Endothelial cell (in vitro differentiated cells): ENCODE results near the gene NCAPD2. TPM values are rescaled to one million over a fixed set of nuclear protein-coding genes. Genes with fewer than 3 reads are reported as not detected.
"Not testable (repeated sequence)": the region's sequence is repeated elsewhere in the genome, so short reads cannot be mapped to it uniquely, and the experiment has no call there.

Source experiments
- DNase-seq: peaks from one replicate; pipeline ENCODE4 v3.0.0; 2021; ENCODE audit warnings: low spot score
- H3K27ac Mint-ChIP-seq: one replicate; pipeline ENCODE4 v1.8.0; 2021; ENCODE audit warnings: mixed read lengths, inconsistent platforms; ENCODE audit not compliant: unreplicated experiment
- H3K27me3 Mint-ChIP-seq: one replicate; pipeline ENCODE4 v1.8.0; 2021; ENCODE audit warnings: mild to moderate bottlenecking, moderate library complexity, mixed read lengths, inconsistent platforms; ENCODE audit not compliant: unreplicated experiment
- H3K36me3 Mint-ChIP-seq: one replicate; pipeline ENCODE4 v1.8.0; 2021; ENCODE audit warnings: mild to moderate bottlenecking, low read depth, mixed read lengths, inconsistent platforms; ENCODE audit not compliant: unreplicated experiment
- H3K4me1 Mint-ChIP-seq: one replicate; pipeline ENCODE4 v1.8.0; 2021; ENCODE audit warnings: mild to moderate bottlenecking, mixed read lengths, inconsistent platforms; ENCODE audit not compliant: unreplicated experiment
- H3K4me3 Mint-ChIP-seq: one replicate; pipeline ENCODE4 v1.8.0; 2021; ENCODE audit warnings: mild to moderate bottlenecking, mixed read lengths, inconsistent platforms; ENCODE audit not compliant: unreplicated experiment
- H3K9me3 Mint-ChIP-seq: one replicate; pipeline ENCODE4 v1.8.0; 2021; ENCODE audit warnings: mixed read lengths, inconsistent platforms; ENCODE audit not compliant: unreplicated experiment
- total RNA-seq: library from RNA; stranded (reverse); fragmentation: NEBNext Ultra II Directional; extraction: Animal tissue kit (Norgen Biotek cat#: 25700); gene quantifications from one replicate; pipeline ENCODE4 v1.2.1, GENCODE V29; 2021; ENCODE audit not compliant: unreplicated experiment
- TF ChIP-seq, protein P1 (sequence below): fragments of 200-600 bp; sonication (generic); IDR thresholded peaks from one replicate; pipeline ENCODE4 v1.5.0; 2021; ENCODE audit warnings: antibody characterized with exemption; ENCODE audit not compliant: unreplicated experiment

NCAPD2 gene
- total RNA-seq, 1 donor from 2014 or later: 25.3 TPM

DNA sequence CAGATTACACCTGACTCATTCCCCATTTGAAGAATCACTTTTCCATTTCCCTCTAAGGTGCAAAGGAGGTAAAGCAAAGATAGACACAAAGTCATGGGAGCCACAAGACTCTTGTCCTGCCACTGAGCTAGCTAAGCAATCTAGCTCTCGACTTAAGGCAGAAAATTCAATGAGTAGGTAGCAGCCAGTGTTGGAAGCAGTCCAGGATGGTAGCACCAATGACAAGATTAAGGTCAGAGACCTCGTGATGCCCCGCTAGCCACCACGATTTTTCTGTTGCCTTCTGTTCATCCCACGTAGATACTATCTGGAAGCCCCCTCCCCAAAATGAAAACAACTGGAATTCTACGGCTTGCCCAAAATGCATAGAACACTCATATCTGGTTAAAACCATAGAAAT, 24.8 kb upstream of the NCAPD2 start:
- TF ChIP-seq, protein P1, sequence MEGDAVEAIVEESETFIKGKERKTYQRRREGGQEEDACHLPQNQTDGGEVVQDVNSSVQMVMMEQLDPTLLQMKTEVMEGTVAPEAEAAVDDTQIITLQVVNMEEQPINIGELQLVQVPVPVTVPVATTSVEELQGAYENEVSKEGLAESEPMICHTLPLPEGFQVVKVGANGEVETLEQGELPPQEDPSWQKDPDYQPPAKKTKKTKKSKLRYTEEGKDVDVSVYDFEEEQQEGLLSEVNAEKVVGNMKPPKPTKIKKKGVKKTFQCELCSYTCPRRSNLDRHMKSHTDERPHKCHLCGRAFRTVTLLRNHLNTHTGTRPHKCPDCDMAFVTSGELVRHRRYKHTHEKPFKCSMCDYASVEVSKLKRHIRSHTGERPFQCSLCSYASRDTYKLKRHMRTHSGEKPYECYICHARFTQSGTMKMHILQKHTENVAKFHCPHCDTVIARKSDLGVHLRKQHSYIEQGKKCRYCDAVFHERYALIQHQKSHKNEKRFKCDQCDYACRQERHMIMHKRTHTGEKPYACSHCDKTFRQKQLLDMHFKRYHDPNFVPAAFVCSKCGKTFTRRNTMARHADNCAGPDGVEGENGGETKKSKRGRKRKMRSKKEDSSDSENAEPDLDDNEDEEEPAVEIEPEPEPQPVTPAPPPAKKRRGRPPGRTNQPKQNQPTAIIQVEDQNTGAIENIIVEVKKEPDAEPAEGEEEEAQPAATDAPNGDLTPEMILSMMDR: no peak
- Mint-ChIP-seq H3K4me3 (no peak overlapping the region), H3K4me1 (peaks cover 13% of the 10 kb centered on the region), H3K27ac (no peak overlapping the region), H3K9me3 (no peaks in the 10 kb centered on the region), H3K36me3 (peaks cover 15% of the 10 kb centered on the region), H3K27me3 (peaks cover 3% of the 10 kb centered on the region)
- DNase-seq: no peak

DNA sequence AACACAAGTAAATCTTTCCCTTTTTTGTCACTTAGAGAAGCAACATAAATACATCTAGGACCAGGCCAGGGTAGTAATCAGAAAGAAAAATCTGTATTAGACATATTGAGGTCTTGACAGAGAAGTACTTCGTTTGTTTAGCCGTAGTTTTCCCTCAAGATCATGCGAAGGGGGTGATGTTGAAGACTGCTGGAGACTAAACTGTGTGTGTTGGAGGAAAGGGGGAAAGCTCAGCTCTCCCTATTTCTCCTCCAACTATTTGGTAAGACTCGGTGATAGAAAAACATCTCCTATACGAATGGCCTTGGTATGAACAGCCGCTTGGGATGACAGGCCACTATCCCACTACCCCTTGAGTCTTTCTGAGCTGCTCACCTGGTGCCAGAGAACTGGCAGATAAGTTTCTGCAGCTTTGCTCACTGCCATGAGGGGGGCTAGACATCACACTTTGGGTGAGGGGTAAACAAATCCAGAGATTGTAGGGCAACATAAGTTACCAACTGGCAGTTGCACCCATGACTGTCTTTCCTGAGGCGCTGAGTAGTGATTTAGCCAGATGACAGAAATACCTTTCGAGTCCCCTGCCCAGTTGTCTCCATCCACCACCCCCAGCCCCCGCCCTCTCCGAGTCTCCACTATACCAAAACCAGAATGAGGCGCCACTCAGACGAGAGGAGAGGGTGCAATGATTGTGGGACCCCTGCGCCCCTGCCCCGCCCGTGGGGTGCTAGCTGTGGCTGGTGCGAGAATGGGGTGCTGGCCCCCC, 24.1 kb upstream of the NCAPD2 start:
- H3K4me3 Mint-ChIP-seq: peak overlapping the region; percentile 89
- DNase-seq: no peak
- no peak overlapping the region for H3K27ac Mint-ChIP-seq
- H3K9me3 Mint-ChIP-seq: no peaks in the 10 kb centered on the region
- peaks cover 6% of the 10 kb centered on the region for H3K4me1 Mint-ChIP-seq
- H3K27me3 Mint-ChIP-seq: peaks cover 4% of the 10 kb centered on the region
- H3K36me3 Mint-ChIP-seq: peaks cover 11% of the 10 kb centered on the region
- TF ChIP-seq, protein P1: no peak

DNA sequence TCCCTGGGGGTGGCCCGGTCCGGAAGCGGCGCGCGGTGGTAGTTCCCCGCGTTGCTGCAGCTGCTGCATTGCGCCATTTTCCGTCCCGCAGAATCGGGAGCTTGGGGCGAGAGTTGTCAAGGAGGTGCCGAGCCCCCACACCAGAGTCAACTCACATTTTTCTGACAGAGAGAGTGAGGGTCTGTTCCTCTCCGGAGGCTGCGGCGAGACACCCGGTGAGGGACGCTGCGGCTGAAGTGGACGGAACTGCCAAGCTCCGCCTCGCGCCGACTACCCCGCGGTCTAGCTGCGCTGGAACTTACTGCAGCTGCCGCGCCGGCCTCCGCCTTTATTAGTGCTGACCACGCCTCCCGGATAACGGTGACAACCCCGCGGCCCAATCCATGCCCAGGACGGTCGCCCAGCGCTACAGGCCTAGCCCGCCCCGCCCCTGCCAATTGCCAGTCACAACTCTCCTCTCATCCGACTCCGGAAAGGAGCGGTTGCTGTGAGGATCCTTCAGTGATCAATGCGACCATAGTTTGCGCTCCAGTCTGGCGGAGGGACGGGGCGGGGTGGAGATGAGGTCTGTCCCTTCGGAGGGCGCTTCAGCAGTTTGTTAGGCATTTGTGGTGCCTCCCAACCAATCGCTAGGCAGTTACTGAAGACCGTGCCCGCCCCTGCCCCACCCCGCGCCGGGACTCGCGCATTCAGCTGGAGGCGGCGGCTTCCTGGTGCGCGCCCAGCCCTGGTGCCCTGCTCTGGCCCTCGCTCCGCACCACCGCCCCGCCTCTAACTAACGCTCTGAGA, 23.3 kb upstream of the NCAPD2 start, which contains the start of gene VAMP1:
Gene VAMP1, minus strand, starts transcription at position 303 of the 789 bp plus-strand sequence. Its CDS starts 146 bp downstream, at position 157.
- Mint-ChIP-seq H3K4me1 (peaks cover 6% of the 10 kb centered on the region), H3K4me3 (peak within 1 kb of the TSS; percentile 89), H3K27ac (peak within 1 kb of the TSS; percentile 86), H3K27me3 (peaks cover 4% of the 10 kb centered on the region), H3K36me3 (peaks cover 11% of the 10 kb centered on the region), H3K9me3 (no peaks in the 10 kb centered on the region)
- TF ChIP-seq, protein P1: no peak
- DNase-seq: peak; percentile 96

DNA sequence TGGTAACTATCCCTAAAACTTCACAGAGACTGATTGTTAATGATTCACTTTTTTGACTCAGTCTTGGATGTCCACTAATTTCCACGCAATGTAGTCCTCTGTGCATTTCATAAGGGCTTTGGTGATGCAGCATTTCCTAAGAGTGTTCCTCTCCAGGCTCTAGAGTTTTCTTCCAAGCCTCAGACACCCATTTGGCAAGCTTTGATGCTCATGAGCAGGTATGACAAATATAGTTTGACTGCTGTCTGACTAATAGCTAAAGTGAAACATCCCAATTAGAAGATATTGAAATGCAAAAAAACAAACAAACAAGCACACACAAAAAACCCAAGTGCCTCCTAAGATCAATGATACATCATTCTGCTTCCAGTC, 21.9 kb upstream of the NCAPD2 start:
- peaks cover 6% of the 10 kb centered on the region for H3K27me3 Mint-ChIP-seq
- TF ChIP-seq, protein P1: no peak
- DNase-seq: no peak
- H3K9me3 Mint-ChIP-seq: no peaks in the 10 kb centered on the region
- no peak overlapping the region for H3K4me3 Mint-ChIP-seq
- H3K36me3 Mint-ChIP-seq: peaks cover 8% of the 10 kb centered on the region
- H3K27ac Mint-ChIP-seq: no peak overlapping the region
- peaks cover 6% of the 10 kb centered on the region for H3K4me1 Mint-ChIP-seq

DNA sequence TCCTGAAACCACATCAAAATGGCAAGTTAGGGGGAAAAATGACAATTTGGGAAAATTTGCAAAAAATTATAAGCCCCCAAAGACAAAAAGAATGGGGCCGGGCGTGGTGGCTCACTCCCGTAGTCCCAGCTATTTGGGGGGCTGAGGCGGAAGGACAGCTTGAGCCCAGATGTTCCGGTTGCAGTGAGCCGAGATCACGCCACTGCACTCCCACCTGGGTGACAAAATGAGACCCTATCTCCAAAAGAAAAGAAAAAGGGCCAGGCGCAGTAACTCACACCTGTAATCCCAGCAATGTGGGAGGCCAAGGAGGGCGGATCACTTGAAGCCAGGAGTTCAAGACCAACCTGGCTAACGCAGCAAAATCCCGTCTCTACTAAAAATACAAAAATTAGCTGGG, 21.4 kb upstream of the NCAPD2 start:
- H3K9me3 Mint-ChIP-seq: no peaks in the 10 kb centered on the region
- peaks cover 6% of the 10 kb centered on the region for H3K4me1 Mint-ChIP-seq
- H3K27me3 Mint-ChIP-seq: peaks cover 6% of the 10 kb centered on the region
- no peak overlapping the region for H3K27ac Mint-ChIP-seq
- no peak overlapping the region for H3K4me3 Mint-ChIP-seq
- peaks cover 5% of the 10 kb centered on the region for H3K36me3 Mint-ChIP-seq
- TF ChIP-seq, protein P1: no peak
- DNase-seq: no peak

DNA sequence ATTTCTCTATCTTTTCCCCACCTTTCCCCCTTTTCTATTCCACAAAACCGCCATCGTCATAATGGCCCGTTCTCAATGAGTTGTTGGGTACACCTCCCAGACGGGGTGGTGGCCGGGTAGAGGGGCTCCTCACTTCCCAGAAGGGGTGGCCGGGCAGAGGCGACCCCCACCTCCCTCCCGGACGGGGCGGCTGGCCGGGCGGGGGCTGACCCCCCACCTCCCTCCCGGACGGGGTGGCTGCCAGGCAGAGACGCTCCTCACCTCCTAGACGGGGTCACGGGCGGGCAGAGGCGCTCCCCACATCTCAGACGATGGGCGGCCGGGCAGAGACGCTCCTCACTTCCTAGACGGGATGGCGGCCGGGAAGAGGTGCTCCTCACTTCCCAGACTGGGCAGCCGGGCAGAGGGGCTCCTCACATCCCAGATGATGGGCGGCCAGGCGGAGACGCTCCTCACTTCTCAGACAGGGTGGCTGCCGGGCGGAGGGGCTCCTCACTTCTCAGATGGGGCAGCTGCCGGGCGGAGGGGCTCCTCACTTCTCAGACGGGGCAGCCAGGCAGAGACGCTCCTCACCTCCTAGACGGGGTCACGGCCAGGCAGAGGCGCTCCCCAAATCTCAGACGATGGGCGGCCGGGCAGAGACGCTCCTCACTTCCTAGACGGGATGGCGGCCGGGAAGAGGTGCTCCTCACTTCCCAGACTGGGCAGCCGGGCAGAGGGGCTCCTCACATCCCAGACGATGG, 18.5 kb upstream of the NCAPD2 start:
- not testable (repeated sequence) for DNase-seq, H3K27ac Mint-ChIP-seq, H3K9me3 Mint-ChIP-seq, H3K4me3 Mint-ChIP-seq, H3K27me3 Mint-ChIP-seq, H3K4me1 Mint-ChIP-seq, H3K36me3 Mint-ChIP-seq
